BLaER1 (cell line): ENCODE data around the gene RFTN2.
"Not testable (repeated sequence)": the region's sequence is repeated elsewhere in the genome, so short reads cannot be mapped to it uniquely, and the experiment has no call there.

Source experiments
- H3K27ac ChIP-seq: shearing (Covaris generic); formaldehyde crosslinking; 2 replicates; pipeline ENCODE4 v1.8.1; 2022
- H3K27me3 ChIP-seq: shearing (Covaris generic); formaldehyde crosslinking; 2 replicates; pipeline ENCODE4 v1.8.1; 2022
- H3K36me3 ChIP-seq: shearing (Covaris generic); formaldehyde crosslinking; 2 replicates; pipeline ENCODE4 v1.8.1; 2022
- H3K4me1 ChIP-seq: shearing (Covaris generic); formaldehyde crosslinking; 2 replicates; pipeline ENCODE4 v1.8.1; 2022
- H3K4me2 ChIP-seq: shearing (Covaris generic); formaldehyde crosslinking; 2 replicates; pipeline ENCODE4 v1.8.1; 2022
- H3K4me3 ChIP-seq: shearing (Covaris generic); formaldehyde crosslinking; 2 replicates; pipeline ENCODE4 v1.8.1; 2022
- H3K9ac ChIP-seq: shearing (Covaris generic); formaldehyde crosslinking; 2 replicates; pipeline ENCODE4 v1.8.1; 2022
- H3K9me3 ChIP-seq: shearing (Covaris generic); formaldehyde crosslinking; 2 replicates; pipeline ENCODE4 v1.8.1; 2022
- H4K20me1 ChIP-seq: shearing (Covaris generic); formaldehyde crosslinking; 2 replicates; pipeline ENCODE4 v1.8.1; 2022
- Cebpa-rat ChIP-seq: shearing (Covaris generic); IDR thresholded peaks from 2 replicates; pipeline ENCODE4 v1.8.1; 2022

The RFTN2 gene, protein sequence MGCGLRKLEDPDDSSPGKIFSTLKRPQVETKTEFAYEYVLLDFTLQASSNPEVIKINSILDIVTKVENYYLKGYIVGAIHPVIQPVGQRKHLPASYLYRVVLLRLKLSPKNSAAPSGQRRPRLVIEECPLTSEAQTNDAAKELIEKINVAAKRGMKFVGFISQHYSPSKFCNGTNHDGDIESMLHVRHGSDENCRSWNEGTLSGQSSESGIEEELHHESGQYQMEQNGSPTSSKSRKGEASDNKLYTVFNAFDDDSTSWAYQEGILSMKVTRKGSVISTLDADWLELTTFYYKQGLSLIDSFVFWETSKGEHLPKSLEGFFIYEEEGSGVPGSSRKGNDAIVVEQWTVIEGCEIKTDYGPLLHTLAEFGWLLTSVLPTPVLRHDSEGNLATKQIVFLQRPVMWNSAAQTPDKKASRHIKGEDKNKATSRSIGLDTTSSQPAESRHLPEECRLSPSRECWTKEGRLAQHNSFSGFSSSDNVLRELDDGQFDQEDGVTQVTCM

DNA sequence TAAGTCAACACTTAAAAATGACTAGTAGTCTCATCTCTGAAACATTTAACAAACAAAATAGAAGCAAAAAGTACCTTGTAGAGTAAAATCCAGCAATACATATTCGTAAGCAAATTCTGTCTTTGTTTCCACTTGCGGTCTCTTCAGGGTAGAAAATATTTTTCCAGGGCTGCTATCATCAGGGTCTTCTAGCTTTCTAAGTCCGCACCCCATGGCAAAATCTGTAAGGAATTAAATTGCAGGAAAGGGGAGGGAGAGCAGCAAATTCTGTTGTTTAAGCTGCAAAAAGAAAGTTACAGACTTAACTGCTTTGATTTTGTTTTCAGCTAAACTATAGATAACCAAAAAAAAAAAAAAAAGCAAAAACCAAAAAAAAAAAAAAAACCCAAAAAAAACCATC is at the start of gene RFTN2:
RFTN2 (minus strand) TSS at position 342 of the 400 bp plus-strand sequence; CDS start at position 213, 129 bp downstream.
- no peak within 1 kb of the TSS for H3K4me3 ChIP-seq
- no peaks in the 10 kb centered on the region for H3K9me3 ChIP-seq
- TF ChIP-seq Cebpa-rat = no peak
- H3K27me3 ChIP-seq = no peaks in the 10 kb centered on the region
- no peaks in the 10 kb centered on the region for H3K4me1 ChIP-seq
- H3K9ac ChIP-seq = no peak within 1 kb of the TSS
- H3K4me2 ChIP-seq = no peak within 1 kb of the TSS
- H4K20me1 ChIP-seq = no peaks in the 10 kb centered on the region
- no peaks in the 10 kb centered on the region for H3K36me3 ChIP-seq
- no peak within 1 kb of the TSS for H3K27ac ChIP-seq

DNA sequence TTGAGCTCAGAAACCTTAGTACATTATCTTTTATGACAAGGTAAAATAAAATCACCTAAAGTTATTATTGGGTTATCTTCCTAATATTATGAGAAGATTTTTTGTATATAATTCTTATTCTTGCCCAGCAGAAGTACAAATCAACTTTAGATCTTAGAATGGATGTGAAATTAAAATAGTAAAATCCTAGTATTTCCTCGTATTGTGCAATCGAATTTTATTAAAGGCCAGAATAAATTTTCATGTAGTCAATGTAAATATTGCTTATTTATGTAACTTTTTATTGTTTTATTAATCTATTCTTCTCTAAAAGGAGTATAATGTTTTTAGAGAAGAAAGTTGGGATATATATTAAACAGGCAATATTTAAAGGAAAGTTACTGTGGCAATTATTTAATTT is 42.5 kb upstream of the RFTN2 start:
- H3K4me2 ChIP-seq = no peak overlapping the region
- no peak for TF ChIP-seq Cebpa-rat
- H3K9me3 ChIP-seq = no peaks in the 10 kb centered on the region
- H3K36me3 ChIP-seq = no peaks in the 10 kb centered on the region; the same call in 1 of the 2 replicates
- H3K27me3 ChIP-seq = no peaks in the 10 kb centered on the region
- no peaks in the 10 kb centered on the region for H4K20me1 ChIP-seq
- no peak overlapping the region for H3K27ac ChIP-seq
- H3K9ac ChIP-seq = no peak overlapping the region
- no peaks in the 10 kb centered on the region for H3K4me1 ChIP-seq
- H3K4me3 ChIP-seq = no peak overlapping the region

DNA sequence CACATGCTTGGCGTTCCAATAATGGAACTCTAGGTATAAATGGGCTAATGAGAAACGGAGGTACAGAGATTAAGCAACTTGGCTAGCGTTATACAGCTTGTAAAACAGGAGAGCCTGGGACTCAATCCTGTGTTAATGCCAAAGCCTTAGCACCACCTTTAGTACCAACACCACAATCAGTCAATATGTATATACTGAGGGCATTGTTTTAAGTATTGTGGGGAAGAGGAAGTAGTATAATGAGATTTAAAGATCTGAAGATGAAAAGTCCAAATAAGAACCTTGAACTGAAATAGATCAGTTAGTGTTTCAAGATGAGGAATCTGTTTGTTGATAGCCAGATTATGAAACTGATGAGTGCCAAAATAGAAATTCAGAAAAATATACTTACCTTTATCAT is 37.9 kb upstream of the RFTN2 start:
- H3K9ac ChIP-seq = no peak overlapping the region
- H3K27ac ChIP-seq = no peak overlapping the region
- H3K27me3 ChIP-seq = no peaks in the 10 kb centered on the region
- no peak overlapping the region for H3K4me2 ChIP-seq
- H3K9me3 ChIP-seq = no peaks in the 10 kb centered on the region
- H3K4me1 ChIP-seq = peaks cover 8% of the 10 kb centered on the region
- H3K36me3 ChIP-seq = peaks cover 21% of the 10 kb centered on the region
- peaks cover 36% of the 10 kb centered on the region for H4K20me1 ChIP-seq
- no peak overlapping the region for H3K4me3 ChIP-seq
- TF ChIP-seq Cebpa-rat = no peak

DNA sequence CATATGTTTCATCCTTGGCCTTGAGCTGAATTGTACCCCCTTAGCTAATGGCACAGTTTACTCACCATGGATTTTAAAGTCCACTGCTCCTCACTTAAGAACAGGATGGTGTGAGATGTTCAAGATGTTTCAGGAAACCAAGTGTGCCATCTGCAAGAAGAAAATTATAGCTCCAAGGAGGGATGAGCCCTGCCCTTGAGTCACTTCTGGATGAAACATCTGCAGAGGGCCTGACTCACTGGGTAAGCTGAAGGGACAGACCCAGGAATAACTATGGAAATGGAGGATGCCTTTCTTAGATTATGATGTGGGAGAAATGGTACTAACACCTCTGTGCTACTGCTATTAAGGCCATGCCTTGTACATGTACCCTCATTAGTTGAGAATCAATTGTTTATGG is 36.2 kb upstream of the RFTN2 start:
- H3K27me3 ChIP-seq = no peaks in the 10 kb centered on the region
- peaks cover 53% of the 10 kb centered on the region for H4K20me1 ChIP-seq
- H3K4me2 ChIP-seq = no peak overlapping the region
- H3K36me3 ChIP-seq = peaks cover 21% of the 10 kb centered on the region
- no peak overlapping the region for H3K27ac ChIP-seq
- no peak overlapping the region for H3K4me3 ChIP-seq
- no peaks in the 10 kb centered on the region for H3K9me3 ChIP-seq
- peaks cover 20% of the 10 kb centered on the region for H3K4me1 ChIP-seq
- TF ChIP-seq Cebpa-rat = no peak
- no peak overlapping the region for H3K9ac ChIP-seq

DNA sequence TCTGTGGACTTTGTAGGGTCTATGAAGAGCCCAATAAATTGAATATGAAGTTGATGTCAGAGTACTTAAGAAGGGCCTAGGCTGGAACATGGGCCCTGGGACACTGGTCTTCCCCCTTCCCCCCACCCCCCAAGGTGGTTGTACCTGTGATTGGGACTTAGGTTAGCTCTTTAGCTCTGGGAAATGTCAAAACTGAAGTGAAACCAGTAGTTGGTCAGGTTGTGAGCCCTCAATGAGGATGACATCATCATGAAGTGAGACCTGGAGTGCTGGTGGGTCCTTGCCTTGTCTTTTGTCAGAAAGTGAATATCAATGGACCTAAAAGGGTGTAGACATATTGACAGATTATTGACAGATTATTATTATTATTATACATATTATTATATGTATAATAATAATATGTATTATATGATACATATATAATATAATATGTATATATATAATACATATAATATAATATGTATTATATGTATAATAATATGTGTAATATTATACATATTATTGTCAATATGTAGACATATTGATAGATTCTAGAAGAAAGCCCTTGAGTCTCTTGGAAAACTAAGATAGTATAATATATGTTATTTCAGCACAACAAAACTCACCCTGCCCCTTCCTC is 35.1 kb upstream of the RFTN2 start:
- Histone ChIP-seq H3K4me2 (no peak overlapping the region), H3K36me3 (peaks cover 21% of the 10 kb centered on the region)
- TF ChIP-seq Cebpa-rat = no peak

DNA sequence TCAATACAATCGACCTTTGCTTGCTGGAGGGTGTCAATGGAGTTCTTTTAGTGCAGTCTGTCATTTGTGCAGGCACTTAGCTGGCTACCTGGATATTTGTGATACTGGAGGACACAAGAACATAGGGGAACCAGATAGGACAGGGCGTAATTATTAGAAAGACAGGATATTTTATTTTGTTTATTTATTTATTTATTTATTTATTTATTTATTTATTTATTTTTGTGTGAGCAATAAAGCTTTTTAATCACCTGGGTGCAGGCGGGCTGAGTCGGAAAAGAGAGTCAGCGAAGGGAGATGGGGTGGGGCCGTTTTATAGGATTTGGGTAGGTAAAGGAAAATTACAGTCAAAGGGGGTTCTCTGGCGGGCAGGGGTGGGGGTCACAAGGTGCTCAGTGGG is 33.8 kb upstream of the RFTN2 start:
- Histone ChIP-seq H3K4me2 (peak overlapping the region; percentile 59), H3K4me1 (peaks cover 32% of the 10 kb centered on the region), H3K36me3 (peaks cover 21% of the 10 kb centered on the region), H4K20me1 (peaks cover 65% of the 10 kb centered on the region)
- not testable (repeated sequence) for H3K27me3 ChIP-seq, H3K9ac ChIP-seq, H3K27ac ChIP-seq, H3K4me3 ChIP-seq, H3K9me3 ChIP-seq

More for the DNA sequence above, 35.1 kb upstream of the RFTN2 start:
- no peak overlapping the region for H3K9ac ChIP-seq
- no peak overlapping the region for H3K4me3 ChIP-seq
- peaks cover 64% of the 10 kb centered on the region for H4K20me1 ChIP-seq
- no peaks in the 10 kb centered on the region for H3K9me3 ChIP-seq
- peaks cover 26% of the 10 kb centered on the region for H3K4me1 ChIP-seq
- H3K27ac ChIP-seq = no peak overlapping the region
- no peaks in the 10 kb centered on the region for H3K27me3 ChIP-seq

DNA sequence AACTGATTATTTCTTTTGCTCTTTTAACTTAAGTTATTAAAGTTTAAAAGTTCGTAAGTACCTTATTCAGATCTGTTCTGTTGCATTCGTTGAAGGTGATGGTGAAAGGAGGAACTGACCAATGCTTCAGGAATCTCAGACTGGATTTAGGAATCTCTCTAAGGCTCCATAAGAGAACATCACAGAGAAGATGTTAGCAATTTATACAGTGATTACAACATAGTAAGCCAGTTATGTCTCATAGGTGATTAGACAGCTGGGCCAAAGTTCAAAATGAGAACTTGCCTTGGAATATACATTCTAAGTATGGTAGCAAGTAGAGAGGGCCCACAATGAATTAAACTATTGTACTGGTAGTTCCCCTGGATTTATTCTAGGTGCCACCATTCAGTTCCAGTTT is 32.9 kb upstream of the RFTN2 start:
- Histone ChIP-seq H3K4me1 (peaks cover 33% of the 10 kb centered on the region), H3K27me3 (no peaks in the 10 kb centered on the region), H3K36me3 (peaks cover 21% of the 10 kb centered on the region), H3K4me3 (peak overlapping the region; percentile 14; the same call in 1 of the 2 replicates), H3K9me3 (no peaks in the 10 kb centered on the region), H4K20me1 (peaks cover 65% of the 10 kb centered on the region), H3K4me2 (peak overlapping the region; percentile 59), H3K9ac (0 out of 2 replicates have a peak overlapping the region, but pooled peaks have one; percentile 11), H3K27ac (no peak overlapping the region)
- TF ChIP-seq Cebpa-rat = no peak

DNA sequence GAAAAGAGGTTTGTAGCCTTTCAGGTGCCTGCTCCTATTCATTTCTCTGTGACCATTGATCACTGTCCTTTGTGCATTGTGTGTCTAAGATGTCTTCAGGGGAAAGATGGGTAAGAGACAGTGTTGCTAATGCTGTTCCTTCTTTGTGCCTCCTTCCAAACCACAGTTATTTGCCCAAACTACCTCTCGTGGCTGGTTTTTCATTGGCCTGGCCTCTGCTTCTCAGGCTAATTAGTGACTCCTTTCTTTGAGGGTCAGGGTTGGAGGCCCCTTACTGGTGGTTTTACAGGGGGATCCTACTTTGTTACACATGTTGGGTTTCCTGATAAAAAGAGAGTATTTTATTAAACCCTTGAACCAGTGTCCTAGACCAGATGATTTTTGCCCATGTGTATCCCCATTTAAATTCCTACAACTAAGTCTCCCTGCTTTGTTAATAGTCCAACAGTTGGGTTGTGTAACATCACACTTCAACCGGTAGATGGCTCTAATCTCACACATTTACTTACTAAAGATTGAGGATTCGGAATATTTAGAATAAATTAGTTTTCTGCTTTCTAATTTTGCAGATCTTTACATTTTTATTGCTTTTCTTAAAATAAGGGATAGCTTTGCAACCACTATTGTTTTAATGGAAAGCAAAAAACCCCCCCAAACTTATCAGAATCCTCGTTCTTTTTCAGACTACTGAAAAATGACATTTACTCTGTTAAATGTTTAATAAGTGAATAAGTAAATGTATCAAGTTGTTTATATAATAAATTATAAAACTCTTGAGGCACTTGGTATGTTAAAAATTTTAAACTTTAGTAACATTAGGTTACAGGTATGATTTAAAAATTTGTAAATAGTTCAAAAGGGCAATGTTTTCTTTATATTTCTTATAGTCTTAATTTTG is 32.2 kb upstream of the RFTN2 start:
- H3K27me3 ChIP-seq = no peaks in the 10 kb centered on the region
- no peaks in the 10 kb centered on the region for H3K9me3 ChIP-seq
- H3K4me2 ChIP-seq = peak overlapping the region; percentile 98
- H3K4me3 ChIP-seq = peak overlapping the region; percentile 86
- H3K4me1 ChIP-seq = peaks cover 33% of the 10 kb centered on the region
- H3K36me3 ChIP-seq = peaks cover 21% of the 10 kb centered on the region
- TF ChIP-seq Cebpa-rat = no peak
- H3K27ac ChIP-seq = no peak overlapping the region; the same call in 1 of the 2 replicates
- peaks cover 65% of the 10 kb centered on the region for H4K20me1 ChIP-seq
- peak overlapping the region; percentile 84 for H3K9ac ChIP-seq

DNA sequence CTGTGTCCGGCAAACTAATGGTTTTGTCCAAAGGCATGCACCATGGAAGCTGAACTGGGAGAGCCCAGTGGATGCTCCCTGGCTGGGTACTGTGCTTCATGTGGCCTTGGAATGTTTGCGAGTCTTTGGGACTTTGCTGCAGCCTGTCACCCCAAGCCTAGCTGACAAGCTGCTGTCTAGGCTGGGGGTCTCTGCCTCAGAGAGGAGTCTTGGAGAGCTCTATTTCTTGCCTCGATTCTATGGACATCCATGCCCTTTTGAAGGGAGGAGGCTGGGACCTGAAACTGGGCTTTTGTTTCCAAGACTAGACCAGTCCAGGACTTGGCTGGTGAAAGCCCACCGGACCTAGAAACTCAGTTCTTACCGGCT is 31.4 kb upstream of the RFTN2 start:
- peaks cover 33% of the 10 kb centered on the region for H3K4me1 ChIP-seq
- H4K20me1 ChIP-seq = peaks cover 61% of the 10 kb centered on the region
- H3K27ac ChIP-seq = no peak overlapping the region; the same call in 1 of the 2 replicates
- no peaks in the 10 kb centered on the region for H3K27me3 ChIP-seq
- H3K9ac ChIP-seq = peak overlapping the region; percentile 84
- no peak for TF ChIP-seq Cebpa-rat
- H3K36me3 ChIP-seq = peaks cover 21% of the 10 kb centered on the region
- H3K4me3 ChIP-seq = peak overlapping the region; percentile 86
- no peaks in the 10 kb centered on the region for H3K9me3 ChIP-seq
- H3K4me2 ChIP-seq = peak overlapping the region; percentile 98
